Mesenchymal stem cell (in vitro differentiated cells and primary cell): Measurements from ENCODE around the gene SPATA21.

Source experiments
- DNase-seq: peaks from one replicate; pipeline ENCODE4 v3.0.0-alpha.2; 2013
- H2AFZ ChIP-seq: one replicate; pipeline ENCODE4 v1.6.1; 2013; ENCODE audit warnings: low read depth, mild to moderate bottlenecking, control low read depth, inconsistent platforms, low read length, moderate library complexity
- H2AK5ac ChIP-seq: 2 replicates; pipeline ENCODE4 v1.6.1; 2013; ENCODE audit warnings: low read length, moderate library complexity, mild to moderate bottlenecking, inconsistent platforms; ENCODE audit not compliant: severe bottlenecking
- H2BK120ac ChIP-seq: one replicate; pipeline ENCODE4 v1.6.1; 2013; ENCODE audit warnings: low read depth, mild to moderate bottlenecking, inconsistent platforms, low read length, moderate library complexity
- H2BK12ac ChIP-seq, 2 experiments: one replicate each; pipeline ENCODE4 v1.6.1; 2013; ENCODE audit warnings: inconsistent platforms in 2 of 2, low read length in 2 of 2, mild to moderate bottlenecking in 2 of 2, moderate library complexity in 2 of 2, control low read depth in 1 of 2
- H2BK15ac ChIP-seq: one replicate; pipeline ENCODE4 v1.6.1; 2013; ENCODE audit warnings: mild to moderate bottlenecking, low read depth, inconsistent platforms; ENCODE audit not compliant: poor library complexity, severe bottlenecking
- H2BK5ac ChIP-seq: 2 replicates; pipeline ENCODE4 v1.6.1; 2013; ENCODE audit warnings: low read depth, mild to moderate bottlenecking, low read length, control low read depth, inconsistent platforms; ENCODE audit not compliant: poor library complexity, severe bottlenecking
- H3K14ac ChIP-seq, 2 experiments: one replicate each; pipeline ENCODE4 v1.6.1; 2013; ENCODE audit warnings: inconsistent platforms in 2 of 2, low read length in 2 of 2, control low read depth in 1 of 2, mild to moderate bottlenecking in 1 of 2, moderate library complexity in 1 of 2
- H3K18ac ChIP-seq, 2 experiments: one replicate each; pipeline ENCODE4 v1.6.1; 2013; ENCODE audit warnings: inconsistent platforms in 2 of 2, low read length in 2 of 2, control low read depth in 1 of 2, low read depth in 1 of 2, mild to moderate bottlenecking in 1 of 2
- H3K23ac ChIP-seq, 2 experiments: one replicate each; pipeline ENCODE4 v1.6.1; 2013; ENCODE audit warnings: inconsistent platforms in 2 of 2, low read length in 2 of 2, mild to moderate bottlenecking in 2 of 2, moderate library complexity in 2 of 2, control low read depth in 1 of 2
- H3K27ac ChIP-seq: 2 replicates; pipeline ENCODE4 v1.5.1; 2013; ENCODE audit warnings: mild to moderate bottlenecking, moderate library complexity, low read length, control low read depth, inconsistent platforms; ENCODE audit not compliant: poor library complexity, severe bottlenecking
- H3K27me3 ChIP-seq, 2 experiments: 2 replicates each; pipeline versions ENCODE4 v1.6.1 to v1.7.0; 2013; ENCODE audit warnings: low read length in 2 of 2, mild to moderate bottlenecking in 2 of 2, moderate library complexity in 2 of 2, control low read depth in 1 of 2, inconsistent platforms in 1 of 2; ENCODE audit not compliant: control insufficient read depth in 1 of 2, insufficient read depth in 1 of 2
- H3K36me3 ChIP-seq, 2 experiments: 2 replicates each; pipeline versions ENCODE4 v1.6.1 to v1.7.0; 2013; ENCODE audit warnings: low read length in 2 of 2, control low read depth in 1 of 2, inconsistent platforms in 1 of 2, low read depth in 1 of 2, mild to moderate bottlenecking in 1 of 2; ENCODE audit not compliant: insufficient read depth in 2 of 2, control insufficient read depth in 1 of 2
- H3K4ac ChIP-seq, 2 experiments: one replicate each; pipeline ENCODE4 v1.6.1; 2013; ENCODE audit warnings: inconsistent platforms in 2 of 2, low read length in 2 of 2, mild to moderate bottlenecking in 2 of 2, moderate library complexity in 2 of 2, control low read depth in 1 of 2, low read depth in 1 of 2
- H3K4me1 ChIP-seq: 2 replicates; pipeline ENCODE4 v1.6.1; 2013; ENCODE audit warnings: low read depth, low read length, control low read depth; ENCODE audit not compliant: control insufficient read depth, insufficient read depth
- H3K4me2 ChIP-seq: 2 replicates; pipeline ENCODE4 v1.6.1; 2013; ENCODE audit warnings: low read length, mild to moderate bottlenecking, inconsistent platforms; ENCODE audit not compliant: poor library complexity, severe bottlenecking
- H3K4me3 ChIP-seq, 2 experiments: 2 replicates each; pipeline versions ENCODE4 v1.5.1 to v1.7.0; 2013; ENCODE audit warnings: low read length in 2 of 2, mild to moderate bottlenecking in 2 of 2, control low read depth in 1 of 2, low read depth in 1 of 2; ENCODE audit not compliant: insufficient read depth in 1 of 2
- H3K79me1 ChIP-seq: replicated peaks from 2 replicates; pipeline ENCODE4 v1.6.1; 2013; ENCODE audit warnings: mild to moderate bottlenecking, control low read depth, low read length, inconsistent platforms; ENCODE audit not compliant: poor library complexity, severe bottlenecking
- H3K9ac ChIP-seq: 2 replicates; pipeline ENCODE4 v1.7.0; 2013; ENCODE audit warnings: mild to moderate bottlenecking, low read length, moderate library complexity
- H3K9me3 ChIP-seq: 2 replicates; pipeline ENCODE4 v1.7.0; 2013; ENCODE audit warnings: mild to moderate bottlenecking, low read length; ENCODE audit not compliant: control insufficient read depth
- H4K8ac ChIP-seq: one replicate; pipeline ENCODE4 v1.6.1; 2013; ENCODE audit warnings: inconsistent platforms, mild to moderate bottlenecking, low read length, moderate library complexity
- H4K91ac ChIP-seq: one replicate; pipeline ENCODE4 v1.6.1; 2013; ENCODE audit warnings: mild to moderate bottlenecking, low read length, inconsistent platforms
- WGBS: methylation state at CpG from one replicate; pipeline ENCODE4 v1.1.7; 2013; ENCODE audit warnings: mixed read lengths; 5-methylcytosine and 5-hydroxymethylcytosine counted together

SPATA21 gene

DNA sequence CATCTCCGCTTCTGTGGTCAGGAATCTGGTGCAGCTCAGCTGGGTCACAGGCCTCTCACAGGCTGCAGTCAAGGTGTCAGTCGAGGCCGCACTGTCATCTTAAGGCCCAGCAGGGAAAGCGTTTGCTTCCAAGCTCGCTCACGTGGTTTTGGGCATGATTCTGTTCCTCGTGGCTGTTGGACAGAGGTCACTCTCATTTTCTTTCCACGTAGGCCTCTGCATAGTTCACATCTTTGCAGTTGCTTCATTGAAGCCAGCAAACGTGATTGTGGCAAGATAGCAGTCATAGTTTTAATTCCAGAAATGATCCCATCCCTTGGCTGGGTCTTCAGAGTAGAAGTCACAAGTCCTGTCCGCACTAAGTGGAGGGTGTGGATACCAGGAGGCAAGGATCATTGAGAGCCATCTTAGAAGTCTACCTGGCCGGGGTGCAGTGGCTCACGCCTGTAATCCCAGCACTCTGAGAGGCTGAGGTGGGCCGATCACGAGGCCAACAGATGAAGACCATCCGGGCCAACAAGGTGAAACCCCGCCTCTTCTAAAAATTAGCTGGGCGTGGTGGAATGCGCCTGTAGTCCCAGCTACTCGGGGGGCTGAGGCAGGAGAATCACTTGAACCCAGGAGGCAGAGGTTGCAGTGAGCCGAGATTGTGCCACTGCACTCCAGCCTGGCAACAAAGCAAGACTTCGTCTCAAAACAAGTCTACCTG, 27.8 kb upstream of the SPATA21 start:
- Histone ChIP-seq H3K23ac (no peak overlapping the region), H3K4me2 (no peak overlapping the region), H2BK12ac (no peak overlapping the region), H4K91ac (no peak overlapping the region), H2AK5ac (no peak overlapping the region), H3K36me3 (peaks cover 39 to 81% of the 10 kb centered on the region in 2 experiments), H3K4ac (no peak overlapping the region), H3K79me1 (peaks cover 5% of the 10 kb centered on the region), H2BK15ac (no peak overlapping the region), H3K4me3 (no peak overlapping the region), H3K18ac (no peak overlapping the region), H2BK120ac (no peak overlapping the region), H3K9me3 (no peaks in the 10 kb centered on the region), H2BK5ac (no peak overlapping the region), H3K27me3 (no peaks in the 10 kb centered on the region), H4K8ac (no peak overlapping the region), H2AFZ (no peak overlapping the region), H3K9ac (no peak overlapping the region), H3K14ac (no peak overlapping the region), H3K27ac (no peak overlapping the region), H3K4me1 (peaks cover 3% of the 10 kb centered on the region)
- no peak for DNase-seq
- WGBS, result 94% methylated on average over 21 of the region's 21 CpGs

DNA sequence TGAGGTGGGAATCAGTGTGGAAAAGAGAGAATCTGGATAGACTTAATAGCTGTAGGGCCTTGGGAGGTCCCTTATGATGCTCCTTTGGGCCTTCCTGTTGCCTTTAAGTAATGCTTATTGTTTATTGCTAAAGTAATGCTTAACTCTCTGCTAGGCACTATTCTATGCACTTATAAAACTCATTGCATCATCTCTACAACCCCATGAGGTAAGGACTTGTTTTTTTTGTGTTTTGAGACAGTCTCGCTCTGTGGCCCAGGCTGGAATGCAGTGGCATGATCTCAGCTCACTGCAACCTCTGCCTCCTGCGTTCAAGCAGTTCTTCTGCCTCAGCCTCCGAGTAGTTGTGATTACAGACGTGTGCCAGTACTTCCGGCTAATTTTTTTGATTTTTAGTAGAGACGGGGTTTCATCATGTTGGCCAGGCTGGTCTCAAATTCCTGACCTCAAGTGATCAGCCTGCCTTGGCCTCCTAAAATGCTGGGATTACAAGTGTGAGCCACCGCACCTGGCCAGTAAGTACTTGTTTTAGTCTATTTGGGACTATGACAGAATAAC, 25.6 kb upstream of the SPATA21 start:
- WGBS, result 98% methylated on average over 7 of the region's 7 CpGs
- no peak overlapping the region for H4K8ac ChIP-seq
- no peak overlapping the region for H2AFZ ChIP-seq

DNA sequence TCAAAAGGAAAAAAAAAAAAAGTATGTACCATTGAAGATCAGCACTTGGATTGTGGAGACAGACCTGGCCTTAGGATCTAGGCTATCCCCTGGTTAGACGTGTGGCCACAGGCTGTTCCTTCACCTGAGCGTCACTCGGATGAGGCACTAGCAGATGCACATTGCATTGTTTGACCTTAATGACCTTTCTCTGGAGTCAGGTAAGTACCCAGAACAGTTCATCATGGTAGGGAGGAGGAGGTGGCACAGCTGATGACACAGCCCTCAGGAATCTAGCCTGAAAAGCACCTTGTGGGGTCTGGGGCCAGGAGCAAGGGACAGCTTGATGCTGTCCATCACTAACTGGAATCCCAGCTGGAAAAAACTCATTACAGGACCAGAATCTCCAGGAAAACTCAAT, 24.5 kb upstream of the SPATA21 start:
- Histone ChIP-seq H4K8ac (no peak overlapping the region), H3K14ac (no peak overlapping the region), H2BK120ac (no peak overlapping the region), H2AK5ac (no peak overlapping the region), H2AFZ (no peak overlapping the region), H2BK12ac (no peak overlapping the region), H3K4ac (no peak overlapping the region), H3K27me3 (no peaks in the 10 kb centered on the region), H3K9me3 (no peaks in the 10 kb centered on the region), H3K18ac (no peak overlapping the region), H3K79me1 (peaks cover 19% of the 10 kb centered on the region), H2BK15ac (no peak overlapping the region), H3K23ac (no peak overlapping the region), H3K27ac (no peak overlapping the region), H3K4me1 (peaks cover 6% of the 10 kb centered on the region), H3K4me2 (no peak overlapping the region), H3K36me3 (peaks cover 64 to 88% of the 10 kb centered on the region in 2 experiments), H2BK5ac (no peak overlapping the region), H3K4me3 (no peak overlapping the region), H4K91ac (no peak overlapping the region), H3K9ac (no peak overlapping the region)
- 93% methylated on average over 3 of the region's 3 CpGs for whole genome bisulfite sequencing
- DNase-seq, result no peak

More for the DNA sequence above, 25.6 kb upstream of the SPATA21 start:
- no peak overlapping the region for H2AK5ac ChIP-seq
- no peak overlapping the region for H3K9ac ChIP-seq
- H2BK120ac ChIP-seq, result no peak overlapping the region
- H2BK15ac ChIP-seq, result no peak overlapping the region
- no peak overlapping the region for H2BK5ac ChIP-seq
- peaks cover 13% of the 10 kb centered on the region for H3K79me1 ChIP-seq
- peaks cover 55 to 84% of the 10 kb centered on the region in 2 experiments for H3K36me3 ChIP-seq
- H3K4me1 ChIP-seq, result peaks cover 6% of the 10 kb centered on the region
- H4K91ac ChIP-seq, result no peak overlapping the region
- no peak overlapping the region for H3K4me2 ChIP-seq
- no peak overlapping the region for H3K18ac ChIP-seq
- no peak overlapping the region for H3K23ac ChIP-seq
- H3K27ac ChIP-seq, result no peak overlapping the region
- H3K27me3 ChIP-seq, result no peaks in the 10 kb centered on the region
- no peaks in the 10 kb centered on the region for H3K9me3 ChIP-seq
- no peak overlapping the region for H3K4me3 ChIP-seq
- no peak for DNase-seq
- H3K4ac ChIP-seq, result no peak overlapping the region
- no peak overlapping the region for H3K14ac ChIP-seq
- H2BK12ac ChIP-seq, result no peak overlapping the region

DNA sequence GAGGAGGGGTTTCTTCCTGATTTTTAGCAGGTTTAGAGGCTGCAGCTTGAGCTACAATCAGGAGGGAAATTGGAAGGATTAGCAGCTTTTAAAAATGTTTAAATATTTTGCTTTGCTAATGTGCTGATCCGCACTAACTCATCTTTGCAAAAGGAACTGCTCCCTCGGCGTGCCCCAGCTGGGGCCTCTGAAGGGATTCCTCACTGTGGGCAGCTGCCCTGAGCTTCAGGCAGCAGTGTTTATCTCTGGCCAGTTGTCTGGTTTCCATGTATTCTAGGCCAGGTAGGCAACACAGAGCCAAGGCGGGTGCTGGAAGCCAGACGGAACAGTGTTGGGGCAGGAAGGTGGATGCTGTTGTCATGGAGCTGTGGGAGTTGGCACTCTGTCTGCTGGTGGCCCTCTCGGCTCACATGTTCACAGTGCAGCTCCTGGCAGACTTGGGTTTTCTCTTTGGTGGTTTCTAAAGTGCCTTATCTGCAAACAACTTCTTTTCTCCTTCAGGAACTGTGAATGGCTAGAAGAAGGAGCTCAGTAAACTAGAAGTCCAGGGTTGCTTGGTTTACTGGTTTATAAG, 22.2 kb upstream of the SPATA21 start:
- Histone ChIP-seq H2AFZ (no peak overlapping the region), H3K27me3 (no peaks in the 10 kb centered on the region), H3K27ac (no peak overlapping the region), H2BK5ac (no peak overlapping the region), H4K91ac (no peak overlapping the region), H3K36me3 (peaks cover 71 to 94% of the 10 kb centered on the region in 2 experiments), H2BK12ac (no peak overlapping the region), H3K79me1 (peaks cover 31% of the 10 kb centered on the region), H2AK5ac (no peak overlapping the region), H3K9me3 (no peaks in the 10 kb centered on the region), H3K4ac (no peak overlapping the region), H4K8ac (no peak overlapping the region), H3K9ac (no peak overlapping the region), H3K18ac (no peak overlapping the region), H3K23ac (no peak overlapping the region), H3K4me1 (peaks cover 6% of the 10 kb centered on the region), H3K4me3 (no peak overlapping the region), H2BK15ac (no peak overlapping the region), H2BK120ac (no peak overlapping the region), H3K14ac (no peak overlapping the region), H3K4me2 (no peak overlapping the region)
- 97% methylated on average over 5 of the region's 6 CpGs for WGBS
- DNase-seq, result no peak
